ENCODE data around the gene TPMT.

The TPMT gene

GRCh38 chr6:18107061-18107460 lies 47.8 kb downstream of the TPMT start:
- no peak for DNase-seq

- no peak for DNase-seq
These were observed 51.9 kb downstream of the TPMT start for GRCh38 chr6:18102783-18103509.

GRCh38 chr6:18101873-18102272 lies 53.0 kb downstream of the TPMT start:
- DNase-seq: no peak

- DNase-seq: no peak
These were observed 53.6 kb downstream of the TPMT start for GRCh38 chr6:18101271-18101670.

- no peak for DNase-seq
These were observed 54.6 kb downstream of the TPMT start for GRCh38 chr6:18100296-18100695.

- no peak for DNase-seq
These were observed 55.4 kb downstream of the TPMT start for GRCh38 chr6:18099511-18099910.

- DNase-seq: no peak
These were observed 58.5 kb downstream of the TPMT start for GRCh38 chr6:18096423-18096822.

GRCh38 chr6:18091382-18091781 lies 63.5 kb downstream of the TPMT start:
- no peak for DNase-seq

GRCh38 chr6:18090349-18090786 lies 64.5 kb downstream of the TPMT start:
- no peak for DNase-seq

GRCh38 chr6:18088419-18089296 lies 66.2 kb downstream of the TPMT start:
- DNase-seq: no peak

- DNase-seq: no peak
These were observed 67.3 kb downstream of the TPMT start for GRCh38 chr6:18087396-18088165.

- no peak for DNase-seq
These were observed 73.7 kb downstream of the TPMT start for GRCh38 chr6:18081025-18081668.

- no peak for DNase-seq
These were observed 74.3 kb downstream of the TPMT start for GRCh38 chr6:18080544-18080943.

GRCh38 chr6:18078866-18079265 lies 76.0 kb downstream of the TPMT start:
- no peak for DNase-seq

Measured in stimulated activated CD4-positive, alpha-beta T cell treated with anti-CD3 and anti-CD28 coated beads, Interleukin-2, amount 100 ng/mL, for 24 hours (primary cell).